AG20443 (cell line): Measurements from ENCODE around the gene CTRB1.
A peak's percentile ranks its signal among the peaks of the same experiment; 100 is the strongest.
"Not testable (repeated sequence)": the region's sequence is repeated elsewhere in the genome, so short reads cannot be mapped to it uniquely, and the experiment has no call there.

Experiments used
- DNase-seq: peaks from one replicate; pipeline ENCODE4 v3.0.0; 2012; ENCODE audit warnings: low spot score, mixed read lengths

CTRB1 gene

GRCh38 chr16:75226550-75227360 is 8.0 kb downstream of the CTRB1 start:
- no peak for DNase-seq

- DNase-seq = no peak
Observed at GRCh38 chr16:75227361-75228142, 8.8 kb downstream of the CTRB1 start.

GRCh38 chr16:75228143-75228976 is 9.6 kb downstream of the CTRB1 start:
- no peak for DNase-seq

GRCh38 chr16:75229172-75230031 is 10.6 kb downstream of the CTRB1 start:
- DNase-seq = no peak

- no peak for DNase-seq
Observed at GRCh38 chr16:75230471-75231110, 11.8 kb downstream of the CTRB1 start.

- DNase-seq = no peak
Observed at GRCh38 chr16:75231570-75231969, 12.8 kb downstream of the CTRB1 start.

- DNase-seq = no peak
Observed at GRCh38 chr16:75233611-75233938, 14.8 kb downstream of the CTRB1 start.

GRCh38 chr16:75234856-75235696 is 16.3 kb downstream of the CTRB1 start:
- DNase-seq = no peak

GRCh38 chr16:75235721-75236193 is 17.0 kb downstream of the CTRB1 start:
- no peak for DNase-seq

- DNase-seq = no peak
Observed at GRCh38 chr16:75236232-75236631, 17.4 kb downstream of the CTRB1 start.

GRCh38 chr16:75236736-75237397 is 18.1 kb downstream of the CTRB1 start:
- no peak for DNase-seq

- DNase-seq = no peak
Observed at GRCh38 chr16:75237398-75238131, 18.8 kb downstream of the CTRB1 start.

- peak; percentile 94 for DNase-seq
Observed at GRCh38 chr16:75238132-75238852, 19.5 kb downstream of the CTRB1 start.

GRCh38 chr16:75238853-75239541 is 20.2 kb downstream of the CTRB1 start:
- DNase-seq = no peak

- no peak for DNase-seq
Observed at GRCh38 chr16:75239542-75240122, 20.8 kb downstream of the CTRB1 start.

- not testable (repeated sequence) for DNase-seq
Observed at GRCh38 chr16:75240633-75241032, 21.8 kb downstream of the CTRB1 start.

GRCh38 chr16:75241412-75241811 is 22.6 kb downstream of the CTRB1 start:
- no peak for DNase-seq
